Measurements from ENCODE around the gene ALG12.

The ALG12 gene

DNA sequence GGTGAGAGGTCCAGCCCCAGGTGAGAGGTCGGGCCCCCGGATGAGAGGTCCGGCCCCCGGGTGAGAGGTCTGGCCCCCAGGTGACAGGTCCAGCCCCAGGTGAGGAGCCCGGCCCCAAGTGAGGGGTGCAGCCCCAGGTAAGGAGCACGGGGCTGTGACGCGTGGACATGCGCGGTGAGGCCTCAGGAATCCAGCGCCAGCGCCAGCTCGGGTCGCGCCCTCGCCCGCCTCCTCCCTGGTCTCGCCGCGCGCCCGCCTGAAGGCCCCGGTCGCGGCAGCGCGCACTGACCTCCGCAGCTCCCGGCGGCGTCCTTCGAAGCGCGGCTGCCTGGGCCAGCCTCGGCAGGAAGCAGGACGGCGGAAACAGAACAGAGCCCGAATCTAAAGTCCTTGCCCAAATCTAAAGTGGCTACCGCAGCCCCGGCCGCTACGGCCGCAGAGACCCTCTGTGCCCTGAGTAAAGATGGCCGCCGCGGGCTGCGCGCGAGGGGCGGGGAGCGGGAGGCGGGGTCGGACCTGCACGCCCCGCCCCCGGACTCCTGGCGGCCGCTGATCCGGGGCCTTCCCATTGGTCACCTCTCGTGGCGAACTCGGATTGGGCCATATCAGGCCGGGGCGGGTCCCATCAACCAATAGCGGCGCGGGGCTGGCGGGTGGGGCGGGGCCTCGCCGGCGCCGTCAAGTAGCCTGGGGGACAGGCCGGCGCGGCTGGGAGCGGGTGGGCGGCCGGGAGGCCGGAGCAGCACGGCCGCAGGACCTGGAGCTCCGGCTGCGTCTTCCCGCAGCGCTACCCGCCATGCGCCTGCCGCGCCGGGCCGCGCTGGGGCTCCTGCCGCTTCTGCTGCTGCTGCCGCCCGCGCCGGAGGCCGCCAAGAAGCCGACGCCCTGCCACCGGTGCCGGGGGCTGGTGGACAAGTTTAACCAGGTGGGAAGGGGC lies at the start of gene ALG12, which contains the start of gene CRELD2:
Gene ALG12 (minus strand): TSS at position 465 of the 937 bp plus-strand sequence. CDS start 4,673 bp downstream, outside the sequence.
Gene CRELD2 (plus strand): TSS at position 661 of the 937 bp plus-strand sequence. CDS start 136 bp downstream, at position 797.
- peak within 1 kb of the TSS; percentile 94 for H3K9ac ChIP-seq (ENCODE audit: low read length)
- peak within 1 kb of the TSS; percentile 83 for H3K4me3 ChIP-seq (ENCODE audit: low read length)
- no peaks in the 10 kb centered on the region for H3K9me3 ChIP-seq (ENCODE audit: control insufficient read depth, low read length)
- peak; percentile 99 for DNase-seq (ENCODE audit: low read depth)
- H3K27me3 ChIP-seq (replicated peaks; ENCODE audit: control insufficient read depth, insufficient read depth, low read length): no peaks in the 10 kb centered on the region
- H3K4me1 ChIP-seq (ENCODE audit: control insufficient read depth, insufficient read depth, low read length): peaks cover 9% of the 10 kb centered on the region
- peaks cover 2% of the 10 kb centered on the region for H3K36me3 ChIP-seq (ENCODE audit: control insufficient read depth, insufficient read depth, low read length, severe bottlenecking)

DNA sequence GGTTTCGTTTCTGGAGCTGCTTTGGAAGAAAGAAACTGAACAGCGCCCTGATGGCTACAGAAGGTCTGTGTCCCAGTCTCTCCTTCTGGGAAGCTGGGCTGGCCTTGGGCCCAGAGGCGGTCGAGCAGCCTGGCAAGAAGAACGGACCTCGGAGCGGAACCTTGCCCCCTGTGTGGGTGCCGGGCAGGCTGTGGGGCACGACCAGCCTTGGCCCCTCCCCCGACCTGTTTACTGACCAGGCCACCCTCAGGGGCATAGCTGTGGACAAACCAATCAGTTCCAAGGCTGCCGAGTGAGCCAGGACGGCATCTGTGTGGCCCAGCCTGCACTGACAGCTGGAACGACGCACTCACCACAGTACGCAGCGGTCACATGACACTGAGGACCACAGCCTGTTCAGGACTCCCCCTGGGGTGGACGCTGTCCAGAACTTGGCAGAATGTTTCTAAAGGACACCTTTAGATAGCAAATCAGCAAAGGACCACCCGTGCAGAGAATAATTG lies 49.5 kb upstream of the ALG12 start:
- Histone ChIP-seq H3K9ac (ENCODE audit: low read length) (peak overlapping the region; percentile 98), H3K4me1 (ENCODE audit: control insufficient read depth, insufficient read depth, low read length) (peaks cover 73% of the 10 kb centered on the region), H3K36me3 (ENCODE audit: control insufficient read depth, insufficient read depth, low read length, severe bottlenecking) (peaks cover 21% of the 10 kb centered on the region), H3K4me3 (ENCODE audit: low read length) (peak overlapping the region; percentile 73), H3K27me3 (replicated peaks; ENCODE audit: control insufficient read depth, insufficient read depth, low read length) (no peaks in the 10 kb centered on the region), H3K9me3 (ENCODE audit: control insufficient read depth, low read length) (no peaks in the 10 kb centered on the region)
- no peak for DNase-seq (ENCODE audit: low read depth)

GRCh38 chr22:49966774-49967705 lies 48.8 kb upstream of the ALG12 start:
- Histone ChIP-seq H3K9me3 (ENCODE audit: control insufficient read depth, low read length) (no peaks in the 10 kb centered on the region), H3K9ac (ENCODE audit: low read length) (peak overlapping the region; percentile 98), H3K4me1 (ENCODE audit: control insufficient read depth, insufficient read depth, low read length) (peaks cover 75% of the 10 kb centered on the region), H3K4me3 (ENCODE audit: low read length) (peak overlapping the region; percentile 73), H3K36me3 (ENCODE audit: control insufficient read depth, insufficient read depth, low read length, severe bottlenecking) (peaks cover 25% of the 10 kb centered on the region), H3K27me3 (replicated peaks; ENCODE audit: control insufficient read depth, insufficient read depth, low read length) (no peaks in the 10 kb centered on the region)
- peak; percentile 52 for DNase-seq (ENCODE audit: low read depth)

- H3K27me3 ChIP-seq (replicated peaks; ENCODE audit: control insufficient read depth, insufficient read depth, low read length): no peaks in the 10 kb centered on the region
- peaks cover 72% of the 10 kb centered on the region for H3K4me1 ChIP-seq (ENCODE audit: control insufficient read depth, insufficient read depth, low read length)
- DNase-seq (ENCODE audit: low read depth): no peak
- no peaks in the 10 kb centered on the region for H3K9me3 ChIP-seq (ENCODE audit: control insufficient read depth, low read length)
- H3K4me3 ChIP-seq (ENCODE audit: low read length): peak overlapping the region; percentile 73
- H3K9ac ChIP-seq (ENCODE audit: low read length): peak overlapping the region; percentile 98
- peaks cover 25% of the 10 kb centered on the region for H3K36me3 ChIP-seq (ENCODE audit: control insufficient read depth, insufficient read depth, low read length, severe bottlenecking)
These were observed 48.0 kb upstream of the ALG12 start for GRCh38 chr22:49966041-49966773.

DNA sequence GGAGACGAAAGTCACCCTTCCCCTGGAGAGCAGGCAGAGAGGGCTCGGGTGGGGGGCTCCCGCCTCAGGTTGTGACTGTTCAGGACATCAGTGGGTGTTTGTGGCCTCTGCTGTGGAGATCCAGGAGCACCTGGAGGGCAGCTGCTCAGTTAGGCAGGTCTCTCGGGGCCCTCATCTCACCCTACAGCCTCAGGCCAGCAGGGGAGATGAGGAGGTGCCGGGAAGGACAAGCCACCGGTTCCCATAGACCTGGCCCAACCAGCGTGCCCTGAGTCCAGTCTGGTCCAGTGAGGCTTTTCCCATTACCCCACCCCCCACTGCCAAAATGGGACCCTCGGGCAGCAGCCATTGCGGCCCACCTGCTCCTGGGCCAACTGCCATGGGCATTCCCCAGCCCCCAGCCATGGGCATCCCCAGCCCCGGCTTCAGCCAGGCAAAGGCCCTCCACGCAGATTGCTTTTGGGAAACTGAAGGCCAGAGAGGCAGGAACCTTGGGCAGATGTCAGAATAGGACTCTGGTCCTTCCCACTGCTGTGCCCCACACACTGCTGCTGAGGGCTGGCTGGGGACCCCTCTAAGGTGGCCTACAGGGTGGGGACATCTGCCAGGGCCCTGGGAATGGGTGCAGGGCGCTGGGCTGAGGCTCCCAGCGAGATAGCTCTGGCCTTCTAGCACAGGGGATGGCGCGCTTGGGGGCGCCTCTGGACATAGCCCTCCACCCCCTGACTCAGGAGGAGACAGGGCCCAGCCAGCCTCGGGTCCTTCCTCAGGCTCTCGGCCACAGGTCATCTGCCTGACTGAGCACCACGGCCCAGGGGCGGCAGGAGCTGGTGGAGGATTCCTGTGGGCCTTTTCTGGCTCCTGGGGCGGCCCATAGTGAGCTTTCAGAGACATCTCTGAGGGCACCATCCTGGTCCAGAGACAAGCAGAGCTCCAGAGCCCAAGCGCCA lies 47.1 kb upstream of the ALG12 start:
- Histone ChIP-seq H3K4me3 (ENCODE audit: low read length) (peak overlapping the region; percentile 92), H3K4me1 (ENCODE audit: control insufficient read depth, insufficient read depth, low read length) (peaks cover 68% of the 10 kb centered on the region), H3K9ac (ENCODE audit: low read length) (peak overlapping the region; percentile 98), H3K9me3 (ENCODE audit: control insufficient read depth, low read length) (no peaks in the 10 kb centered on the region), H3K27me3 (replicated peaks; ENCODE audit: control insufficient read depth, insufficient read depth, low read length) (no peaks in the 10 kb centered on the region), H3K36me3 (ENCODE audit: control insufficient read depth, insufficient read depth, low read length, severe bottlenecking) (peaks cover 25% of the 10 kb centered on the region)
- DNase-seq (ENCODE audit: low read depth): no peak

DNA sequence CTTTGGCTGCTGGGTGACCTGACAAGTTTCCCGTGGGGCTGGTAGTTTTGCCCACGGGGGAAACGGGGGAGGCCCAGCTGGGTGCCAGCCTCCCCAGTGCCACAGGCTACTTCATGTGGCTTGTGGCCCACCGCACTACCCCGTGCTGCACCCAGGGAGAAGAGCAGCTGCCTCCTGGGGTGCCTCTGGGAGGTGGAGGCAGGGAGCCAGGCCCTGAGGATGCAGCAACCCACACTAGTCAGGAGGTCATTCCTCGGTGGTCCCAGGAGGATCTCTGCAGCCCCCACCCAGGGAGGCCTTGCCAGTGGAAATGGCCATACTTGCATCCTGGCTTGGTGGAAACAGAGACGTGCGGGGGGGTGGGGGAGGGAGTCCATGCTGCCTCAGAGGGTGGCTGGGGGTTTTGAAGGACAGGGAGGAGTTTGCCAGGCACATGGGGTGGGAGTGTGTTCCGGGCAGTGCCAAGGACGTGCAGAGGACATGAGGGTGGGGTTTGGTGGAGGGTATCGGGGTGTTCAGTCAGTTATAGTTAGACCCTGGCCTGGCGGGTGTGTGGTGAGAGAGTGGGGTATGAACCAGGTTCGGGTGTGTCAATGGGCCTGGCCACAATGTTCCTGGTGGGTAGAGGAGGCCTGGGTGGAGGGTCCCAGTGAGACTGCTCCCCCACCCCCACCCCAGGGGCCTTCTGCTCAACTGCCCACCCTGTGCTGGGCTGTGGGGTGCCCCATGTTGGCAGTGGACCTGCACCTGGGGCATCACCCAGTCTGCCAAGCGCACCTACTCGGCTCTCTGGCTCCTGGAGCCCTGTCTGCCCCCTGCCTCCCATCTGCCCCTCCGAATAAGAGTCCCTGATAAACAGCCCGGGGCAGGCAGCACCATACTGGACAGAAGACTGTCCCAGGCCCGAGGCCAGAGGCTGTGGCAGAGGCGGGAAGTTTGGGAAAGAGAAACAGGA lies 46.2 kb upstream of the ALG12 start:
- DNase-seq (ENCODE audit: low read depth): no peak
- peak overlapping the region; percentile 92 for H3K4me3 ChIP-seq (ENCODE audit: low read length)
- peaks cover 25% of the 10 kb centered on the region for H3K36me3 ChIP-seq (ENCODE audit: control insufficient read depth, insufficient read depth, low read length, severe bottlenecking)

GRCh38 chr22:49963647-49964026 lies 45.4 kb upstream of the ALG12 start:
- Histone ChIP-seq H3K9me3 (ENCODE audit: control insufficient read depth, low read length) (no peaks in the 10 kb centered on the region), H3K4me1 (ENCODE audit: control insufficient read depth, insufficient read depth, low read length) (peaks cover 71% of the 10 kb centered on the region), H3K9ac (ENCODE audit: low read length) (peak overlapping the region; percentile 98), H3K36me3 (ENCODE audit: control insufficient read depth, insufficient read depth, low read length, severe bottlenecking) (peaks cover 25% of the 10 kb centered on the region), H3K27me3 (replicated peaks; ENCODE audit: control insufficient read depth, insufficient read depth, low read length) (no peaks in the 10 kb centered on the region), H3K4me3 (ENCODE audit: low read length) (peak overlapping the region; percentile 92)
- no peak for DNase-seq (ENCODE audit: low read depth)

More for the DNA sequence above, 46.2 kb upstream of the ALG12 start:
- Histone ChIP-seq H3K9me3 (ENCODE audit: control insufficient read depth, low read length) (no peaks in the 10 kb centered on the region), H3K27me3 (replicated peaks; ENCODE audit: control insufficient read depth, insufficient read depth, low read length) (no peaks in the 10 kb centered on the region), H3K4me1 (ENCODE audit: control insufficient read depth, insufficient read depth, low read length) (peaks cover 64% of the 10 kb centered on the region), H3K9ac (ENCODE audit: low read length) (peak overlapping the region; percentile 98)

DNA sequence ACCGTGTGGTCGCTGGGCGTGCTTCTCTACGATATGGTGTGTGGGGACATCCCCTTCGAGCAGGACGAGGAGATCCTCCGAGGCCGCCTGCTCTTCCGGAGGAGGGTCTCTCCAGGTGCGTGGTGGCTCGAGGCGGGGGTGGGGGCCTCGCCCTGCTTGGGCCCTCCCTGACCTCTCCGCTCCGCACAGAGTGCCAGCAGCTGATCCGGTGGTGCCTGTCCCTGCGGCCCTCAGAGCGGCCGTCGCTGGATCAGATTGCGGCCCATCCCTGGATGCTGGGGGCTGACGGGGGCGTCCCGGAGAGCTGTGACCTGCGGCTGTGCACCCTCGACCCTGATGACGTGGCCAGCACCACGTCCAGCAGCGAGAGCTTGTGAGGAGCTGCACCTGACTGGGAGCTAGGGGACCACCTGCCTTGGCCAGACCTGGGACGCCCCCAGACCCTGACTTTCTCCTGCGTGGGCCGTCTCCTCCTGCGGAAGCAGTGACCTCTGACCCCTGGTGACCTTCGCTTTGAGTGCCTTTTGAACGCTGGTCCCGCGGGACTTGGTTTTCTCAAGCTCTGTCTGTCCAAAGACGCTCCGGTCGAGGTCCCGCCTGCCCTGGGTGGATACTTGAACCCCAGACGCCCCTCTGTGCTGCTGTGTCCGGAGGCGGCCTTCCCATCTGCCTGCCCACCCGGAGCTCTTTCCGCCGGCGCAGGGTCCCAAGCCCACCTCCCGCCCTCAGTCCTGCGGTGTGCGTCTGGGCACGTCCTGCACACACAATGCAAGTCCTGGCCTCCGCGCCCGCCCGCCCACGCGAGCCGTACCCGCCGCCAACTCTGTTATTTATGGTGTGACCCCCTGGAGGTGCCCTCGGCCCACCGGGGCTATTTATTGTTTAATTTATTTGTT lies 44.8 kb upstream of the ALG12 start:
- peaks cover 25% of the 10 kb centered on the region for H3K36me3 ChIP-seq (ENCODE audit: control insufficient read depth, insufficient read depth, low read length, severe bottlenecking)
- no peaks in the 10 kb centered on the region for H3K9me3 ChIP-seq (ENCODE audit: control insufficient read depth, low read length)
- H3K4me1 ChIP-seq (ENCODE audit: control insufficient read depth, insufficient read depth, low read length): peaks cover 65% of the 10 kb centered on the region
- peak overlapping the region; percentile 92 for H3K4me3 ChIP-seq (ENCODE audit: low read length)
- H3K27me3 ChIP-seq (replicated peaks; ENCODE audit: control insufficient read depth, insufficient read depth, low read length): no peaks in the 10 kb centered on the region
- DNase-seq (ENCODE audit: low read depth): no peak
- peak overlapping the region; percentile 98 for H3K9ac ChIP-seq (ENCODE audit: low read length)

All from adipocyte (in vitro differentiated cells).